ENCODE measurements around the gene APBB1.
"Not testable (repeated sequence)": the region's sequence is repeated elsewhere in the genome, so short reads cannot be mapped to it uniquely, and the experiment has no call there.

DNA sequence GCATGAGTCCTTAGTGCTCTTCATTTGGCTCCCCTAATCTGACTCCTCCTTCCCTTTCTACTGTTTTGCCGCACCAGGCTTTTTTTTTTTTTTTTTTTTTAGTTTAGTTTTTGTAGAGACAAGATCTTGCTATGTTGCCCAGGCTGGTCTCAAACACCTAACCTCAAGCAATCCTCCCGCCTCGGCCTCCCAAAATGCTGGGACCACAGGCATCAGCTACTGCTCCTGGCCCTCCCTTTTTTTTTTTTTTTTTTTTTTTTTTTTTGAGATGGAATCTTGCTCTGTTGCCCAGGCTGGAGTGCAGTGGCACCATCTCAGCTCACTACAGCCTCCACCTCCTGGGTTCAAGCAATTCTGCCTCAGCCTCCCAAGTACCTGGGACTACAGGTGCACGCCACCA, 26.6 kb downstream of the APBB1 start:
- TF ChIP-seq, protein P1, sequence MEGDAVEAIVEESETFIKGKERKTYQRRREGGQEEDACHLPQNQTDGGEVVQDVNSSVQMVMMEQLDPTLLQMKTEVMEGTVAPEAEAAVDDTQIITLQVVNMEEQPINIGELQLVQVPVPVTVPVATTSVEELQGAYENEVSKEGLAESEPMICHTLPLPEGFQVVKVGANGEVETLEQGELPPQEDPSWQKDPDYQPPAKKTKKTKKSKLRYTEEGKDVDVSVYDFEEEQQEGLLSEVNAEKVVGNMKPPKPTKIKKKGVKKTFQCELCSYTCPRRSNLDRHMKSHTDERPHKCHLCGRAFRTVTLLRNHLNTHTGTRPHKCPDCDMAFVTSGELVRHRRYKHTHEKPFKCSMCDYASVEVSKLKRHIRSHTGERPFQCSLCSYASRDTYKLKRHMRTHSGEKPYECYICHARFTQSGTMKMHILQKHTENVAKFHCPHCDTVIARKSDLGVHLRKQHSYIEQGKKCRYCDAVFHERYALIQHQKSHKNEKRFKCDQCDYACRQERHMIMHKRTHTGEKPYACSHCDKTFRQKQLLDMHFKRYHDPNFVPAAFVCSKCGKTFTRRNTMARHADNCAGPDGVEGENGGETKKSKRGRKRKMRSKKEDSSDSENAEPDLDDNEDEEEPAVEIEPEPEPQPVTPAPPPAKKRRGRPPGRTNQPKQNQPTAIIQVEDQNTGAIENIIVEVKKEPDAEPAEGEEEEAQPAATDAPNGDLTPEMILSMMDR (IDR thresholded peaks at IDR 0.05) = not testable (repeated sequence)
- TF ChIP-seq POLR2A (IDR thresholded peaks at IDR 0.05) = not testable (repeated sequence)

All from thyroid gland (tissue), 4 donors.